Activated T-helper 1 cell treated with Interleukin-2 at 50 U/mL for 16 hours (primary cell): Measurements from ENCODE around the gene AJUBA.
"Not testable (repeated sequence)": the region's sequence is repeated elsewhere in the genome, so short reads cannot be mapped to it uniquely, and the experiment has no call there.

ENCODE experiments used
- DNase-seq: peaks from one replicate; pipeline ENCODE4 v3.0.0-alpha.2; 2020; ENCODE audit warnings: low read depth

AJUBA gene

GRCh38 chr14:23006188-23006534, 23.8 kb upstream of the AJUBA start:
- no peak for DNase-seq

- DNase-seq = no peak
Measured at GRCh38 chr14:23005451-23006187, 23.3 kb upstream of the AJUBA start.

DNA sequence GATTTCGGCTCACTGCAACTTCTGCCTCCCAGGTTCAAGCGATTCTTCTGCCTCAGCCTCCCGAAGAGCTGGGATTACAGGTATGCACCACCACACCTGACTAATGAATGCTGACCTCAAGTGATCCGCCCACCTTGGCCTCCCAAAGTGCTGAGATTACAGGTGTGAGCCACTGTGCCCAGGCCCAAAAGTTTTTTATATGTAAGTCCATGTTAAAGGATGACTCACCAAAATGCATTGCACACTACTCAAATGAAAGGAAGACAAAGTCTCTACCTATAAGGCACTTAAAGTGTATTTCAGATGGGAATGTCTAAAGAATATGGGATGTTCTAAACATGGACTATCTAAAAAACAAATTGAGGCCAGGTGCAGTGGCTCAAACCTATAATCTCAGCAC, 21.9 kb upstream of the AJUBA start:
- DNase-seq = not testable (repeated sequence)

DNA sequence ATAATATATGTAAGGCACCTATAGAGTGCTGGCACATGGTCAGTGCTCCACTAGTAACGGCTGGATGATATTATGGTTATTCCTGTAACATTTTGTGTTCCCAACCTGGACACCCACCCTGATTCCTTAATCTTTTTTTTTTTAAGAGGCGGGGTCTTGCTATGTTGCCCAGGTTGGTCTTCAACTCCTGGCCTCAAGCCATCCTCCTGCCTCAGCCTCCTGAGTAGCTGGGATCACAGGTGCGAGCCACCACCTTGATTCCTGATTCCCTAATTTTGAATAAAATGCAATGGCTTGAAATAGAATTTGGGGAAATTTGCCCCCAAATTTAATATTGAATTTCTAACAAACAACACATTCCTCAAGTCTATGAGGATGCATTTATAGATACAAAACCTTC, 20.2 kb upstream of the AJUBA start:
- no peak for DNase-seq

- no peak for DNase-seq
Measured at GRCh38 chr14:23000860-23001259, 18.5 kb upstream of the AJUBA start.

DNA sequence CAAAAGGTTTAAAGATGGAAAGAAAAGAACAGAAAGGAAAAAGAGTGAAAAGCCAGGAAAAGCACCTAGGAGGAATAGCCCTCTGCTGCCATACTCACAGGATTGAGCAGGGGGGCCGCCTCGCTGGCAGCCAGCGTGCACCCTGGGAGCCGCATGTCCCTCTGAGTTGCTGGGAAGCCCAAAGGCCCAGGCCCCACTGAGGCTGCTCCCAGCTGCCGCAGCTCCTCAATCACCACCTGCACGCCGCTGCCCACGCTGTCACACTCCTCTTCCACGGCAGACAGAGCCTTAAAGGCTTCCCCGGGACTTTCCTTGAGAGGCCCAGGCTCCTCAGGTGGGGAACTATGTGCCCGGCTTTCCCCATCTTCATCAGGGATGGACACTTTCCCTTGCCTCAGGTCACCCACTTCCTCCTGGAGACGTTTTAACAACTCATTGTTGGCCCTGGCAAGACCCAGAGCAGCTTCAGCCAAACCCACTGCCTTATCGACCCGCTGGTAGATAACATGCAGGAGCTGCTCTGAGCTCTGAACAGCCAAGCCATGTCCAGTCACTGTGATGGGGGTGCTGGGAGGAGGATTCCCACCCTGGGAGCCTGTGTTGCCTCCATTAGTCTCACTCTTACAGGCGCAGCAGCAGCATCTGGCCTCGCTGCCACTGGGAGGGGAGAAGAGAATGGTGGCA, 16.1 kb upstream of the AJUBA start:
- DNase-seq = no peak

GRCh38 chr14:22997676-22998323, 15.4 kb upstream of the AJUBA start:
- DNase-seq = no peak

GRCh38 chr14:22996768-22997654, 14.7 kb upstream of the AJUBA start:
- no peak for DNase-seq

GRCh38 chr14:22995889-22996625, 13.7 kb upstream of the AJUBA start:
- no peak for DNase-seq

DNA sequence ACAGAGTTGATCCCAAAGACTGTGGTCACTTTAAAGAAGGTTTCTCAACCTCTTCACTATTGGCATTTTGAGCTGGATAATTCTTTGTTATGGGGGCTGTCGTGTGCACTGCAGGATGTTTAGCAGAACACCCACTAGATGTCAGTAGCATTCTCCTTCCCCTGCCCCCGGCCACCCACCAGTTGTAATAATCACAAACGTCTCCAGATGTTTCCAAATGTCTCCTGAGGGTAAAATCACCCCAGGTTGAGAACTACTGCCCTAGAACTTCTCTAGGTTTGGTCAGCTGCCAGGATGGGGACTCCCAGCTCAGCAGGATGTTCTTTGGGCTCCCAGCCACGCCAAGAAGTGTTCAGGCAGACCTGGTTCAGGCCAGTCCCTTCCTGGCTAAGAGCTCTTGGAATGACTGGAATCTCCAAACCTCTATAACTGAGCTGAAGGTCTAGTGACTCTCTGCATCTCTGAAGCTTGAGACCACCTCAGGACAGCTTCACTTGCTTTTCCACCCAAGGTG, 12.5 kb upstream of the AJUBA start:
- no peak for DNase-seq

DNA sequence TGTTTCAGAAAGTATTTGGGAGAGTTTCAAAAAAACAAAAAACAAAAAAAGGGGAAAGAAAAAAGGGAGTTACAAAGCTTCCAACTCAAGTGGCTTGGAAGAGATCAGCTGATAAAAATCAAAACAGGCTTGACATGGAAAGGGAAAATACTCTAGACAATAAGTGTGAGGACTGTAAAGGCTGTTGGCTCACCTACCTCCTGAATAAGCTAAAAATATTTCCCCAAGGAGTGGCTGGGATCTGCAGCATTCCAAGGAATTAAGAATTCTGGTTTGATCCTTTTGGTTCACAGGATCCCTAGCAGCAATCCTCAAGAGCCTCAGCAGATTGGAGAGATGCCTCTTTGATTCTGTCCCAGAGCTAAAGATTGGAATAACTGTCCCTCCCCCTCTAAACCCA, 11.2 kb upstream of the AJUBA start:
- DNase-seq = no peak

DNA sequence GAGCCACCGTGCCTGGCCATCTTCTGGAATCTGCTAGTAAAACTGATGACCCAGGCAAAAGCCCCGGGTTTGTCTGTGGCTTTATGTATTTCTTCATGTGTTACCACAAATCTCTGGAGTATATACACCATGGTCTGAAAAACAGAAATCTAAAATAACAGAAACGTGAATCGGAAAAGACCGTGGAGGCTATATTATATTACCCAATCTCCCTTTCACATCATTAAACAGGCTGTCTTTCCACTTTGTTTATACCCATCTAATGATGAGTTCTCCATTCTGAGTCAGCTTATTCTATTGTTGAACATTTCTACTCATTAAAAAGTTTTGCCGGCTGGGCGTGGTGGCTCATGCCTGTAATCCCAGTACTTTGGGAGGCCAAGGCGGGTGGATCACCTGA, 9.5 kb upstream of the AJUBA start:
- DNase-seq = no peak

GRCh38 chr14:22987291-22987690, 4.9 kb upstream of the AJUBA start:
- DNase-seq = no peak

DNA sequence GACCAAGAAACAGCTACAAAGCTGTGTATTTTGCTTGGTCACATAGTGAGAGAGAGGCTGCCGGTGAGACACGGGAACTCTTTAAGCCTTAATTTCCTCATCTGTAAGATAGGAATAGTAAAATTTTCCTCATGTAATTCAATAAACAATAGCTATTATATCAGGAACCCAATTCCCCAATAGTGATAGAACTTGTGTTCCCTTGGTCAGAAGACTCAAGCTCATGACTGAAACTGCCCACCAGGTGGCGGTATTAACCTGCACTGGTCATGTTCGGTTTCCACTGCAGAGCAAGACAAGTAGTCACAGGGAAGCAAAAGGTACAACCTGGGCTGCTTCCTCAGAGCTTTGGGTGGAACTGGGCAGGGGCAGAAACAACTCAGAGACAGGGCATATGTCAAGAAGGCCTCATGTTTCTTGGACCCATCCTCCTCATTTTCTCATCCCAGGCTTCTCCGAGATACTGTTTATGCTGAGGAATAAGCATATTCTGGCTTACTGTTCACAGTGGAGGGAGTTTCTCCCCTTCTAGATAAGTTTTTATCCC, 4.2 kb upstream of the AJUBA start:
- peak; percentile 74 for DNase-seq

DNA sequence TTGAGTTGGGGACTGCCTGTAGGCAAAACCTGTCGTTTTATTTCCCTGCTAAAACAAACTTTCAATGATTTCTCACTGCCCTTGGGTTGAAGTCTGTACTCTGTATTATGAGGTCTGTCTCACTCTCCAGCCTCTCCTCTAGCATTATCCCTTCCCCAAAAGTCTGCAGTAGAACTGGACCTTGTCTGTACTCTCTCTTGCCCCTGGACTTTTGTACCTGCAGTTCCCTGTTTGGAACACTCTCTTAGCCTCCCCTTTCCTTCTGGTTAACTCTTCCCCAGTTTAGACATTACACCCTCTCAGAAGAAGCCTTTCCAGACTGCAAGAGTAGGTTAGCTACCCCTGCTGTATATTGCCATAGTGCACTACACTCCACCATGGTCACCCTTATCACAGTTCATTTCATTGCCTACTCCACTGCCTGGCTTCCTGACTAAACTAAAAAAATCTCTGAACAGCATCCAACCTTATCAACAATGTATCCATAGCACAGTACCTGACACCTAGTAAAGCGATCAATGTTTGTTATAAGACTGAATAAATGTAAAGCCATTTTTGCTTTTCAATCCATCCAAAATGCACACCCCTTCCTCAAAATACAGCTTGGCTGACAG, 3.6 kb upstream of the AJUBA start:
- DNase-seq = no peak

DNA sequence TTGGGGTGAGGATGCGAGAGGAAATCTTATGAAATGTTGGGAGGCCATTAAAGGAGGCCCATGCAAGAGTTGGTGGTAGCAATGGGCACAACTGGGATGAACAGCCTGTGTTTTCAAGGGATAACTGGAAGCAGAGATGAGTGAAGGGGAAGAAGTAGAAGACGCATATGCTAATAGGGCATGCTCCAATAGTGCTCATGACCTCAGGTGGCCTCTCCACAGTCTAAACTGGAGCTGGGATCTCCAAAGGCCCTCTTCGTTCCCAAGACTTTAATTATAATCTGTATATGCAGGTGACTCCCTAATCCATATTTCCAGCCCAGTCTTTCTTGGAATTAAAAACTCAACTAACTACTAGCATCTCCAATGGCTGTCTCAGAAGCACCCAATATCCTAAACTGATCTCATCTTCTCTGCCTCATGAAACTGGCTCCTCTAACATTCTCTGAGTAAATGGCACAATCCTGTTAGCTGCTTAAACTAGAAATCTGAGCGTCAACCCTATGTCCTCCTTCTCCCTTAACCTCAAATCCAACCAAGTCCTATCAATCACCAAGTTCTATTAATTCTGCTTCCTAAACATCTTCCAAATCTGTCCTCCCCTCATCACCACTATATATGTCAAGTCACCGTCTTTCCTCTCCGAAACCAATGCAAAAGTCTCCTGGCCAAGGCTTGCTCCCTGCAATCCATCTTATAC, 2.8 kb upstream of the AJUBA start:
- DNase-seq = no peak

GRCh38 chr14:22981876-22982476, 375 bp downstream of the AJUBA start:
- no peak for DNase-seq

- DNase-seq = no peak
Measured at GRCh38 chr14:22981090-22981875, 1.1 kb downstream of the AJUBA start.

GRCh38 chr14:22980672-22981089, 1.7 kb downstream of the AJUBA start:
- DNase-seq = peak; percentile 12
